GM18867 (cell line): Measurements from ENCODE around the gene CHD2.
"Not testable (repeated sequence)": the region's sequence is repeated elsewhere in the genome, so short reads cannot be mapped to it uniquely, and the experiment has no call there.

Source experiments
- ATAC-seq: cut with Tn5 transposase; IDR thresholded peaks from one replicate; pipeline ENCODE4 v1.9.1; 2021; ENCODE audit warnings: mild to moderate bottlenecking, moderate library complexity; ENCODE audit not compliant: unreplicated experiment

Gene CHD2

DNA sequence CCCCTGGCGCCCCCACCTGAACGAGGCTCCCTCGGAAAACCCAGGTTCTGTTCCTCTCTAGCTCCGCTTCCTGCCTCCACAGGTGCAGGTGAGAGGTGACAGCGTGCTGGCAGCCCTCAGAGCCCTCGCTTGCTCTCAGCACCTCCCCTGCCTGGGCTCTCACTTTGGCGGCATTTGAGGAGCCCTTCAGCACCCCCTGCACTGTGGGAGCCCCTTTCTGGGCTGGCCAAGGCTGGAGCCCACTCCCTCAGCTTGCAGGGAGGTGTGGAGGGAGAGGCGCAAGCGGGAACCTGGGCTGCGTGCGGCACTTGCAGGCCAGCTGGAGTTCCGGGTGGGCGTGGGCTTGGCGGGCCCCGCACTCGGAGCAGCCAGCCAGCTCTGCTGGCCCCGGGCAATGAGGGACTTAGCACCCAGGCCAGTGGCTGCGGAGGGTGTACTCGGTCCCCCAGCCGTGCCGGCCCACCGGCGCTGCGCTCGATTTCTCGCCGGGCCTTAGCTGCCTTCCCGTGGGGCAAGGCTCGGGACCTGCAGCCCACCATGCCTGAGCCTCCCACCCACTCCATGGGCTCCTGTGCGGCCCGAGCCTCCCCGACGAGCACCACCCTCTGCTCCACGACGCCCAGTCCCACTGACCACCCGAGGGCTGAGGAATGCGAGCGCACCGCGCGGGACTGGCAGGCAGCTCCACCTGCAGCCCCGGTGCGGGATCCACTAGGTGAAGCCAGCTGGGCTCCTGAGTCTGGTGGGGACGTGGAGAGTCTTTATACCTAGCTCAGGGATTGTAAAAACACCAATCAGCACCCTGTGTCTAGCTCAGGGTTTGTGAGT, 131.6 kb downstream of the CHD2 start:
- not testable (repeated sequence) for ATAC-seq

DNA sequence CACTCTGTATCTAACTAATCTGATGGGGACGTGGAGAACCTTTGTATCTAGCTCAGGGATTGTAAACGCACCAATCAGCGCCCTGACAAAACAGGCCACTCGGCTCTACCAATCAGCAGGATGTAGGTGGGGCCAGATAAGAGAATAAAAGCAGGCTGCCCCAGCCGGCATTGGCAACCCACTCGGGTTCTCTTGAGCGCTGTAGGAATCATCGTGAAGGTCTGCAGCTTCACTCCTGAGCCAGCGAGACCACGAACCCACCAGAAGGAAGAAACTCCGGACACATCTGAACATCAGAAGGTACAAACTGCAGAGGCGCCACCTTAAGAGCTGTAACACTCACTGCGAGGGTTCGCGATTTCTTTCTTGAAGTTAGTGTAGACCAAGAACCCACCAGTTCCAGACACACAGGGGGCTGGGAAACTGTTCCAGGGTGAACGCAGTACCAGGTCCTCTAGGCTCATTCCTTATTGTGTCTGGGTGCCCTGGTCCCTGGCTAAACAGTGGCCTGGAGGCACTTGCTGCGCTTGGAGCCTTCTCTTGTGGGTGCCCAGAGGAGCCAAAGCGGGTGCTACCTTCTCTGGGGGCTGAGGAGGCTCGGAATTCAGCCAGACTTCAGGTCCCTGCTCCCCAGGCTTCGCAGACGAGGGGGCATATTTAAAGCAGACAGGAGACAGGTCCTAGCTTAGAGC, 132.5 kb downstream of the CHD2 start:
- not testable (repeated sequence) for ATAC-seq

DNA sequence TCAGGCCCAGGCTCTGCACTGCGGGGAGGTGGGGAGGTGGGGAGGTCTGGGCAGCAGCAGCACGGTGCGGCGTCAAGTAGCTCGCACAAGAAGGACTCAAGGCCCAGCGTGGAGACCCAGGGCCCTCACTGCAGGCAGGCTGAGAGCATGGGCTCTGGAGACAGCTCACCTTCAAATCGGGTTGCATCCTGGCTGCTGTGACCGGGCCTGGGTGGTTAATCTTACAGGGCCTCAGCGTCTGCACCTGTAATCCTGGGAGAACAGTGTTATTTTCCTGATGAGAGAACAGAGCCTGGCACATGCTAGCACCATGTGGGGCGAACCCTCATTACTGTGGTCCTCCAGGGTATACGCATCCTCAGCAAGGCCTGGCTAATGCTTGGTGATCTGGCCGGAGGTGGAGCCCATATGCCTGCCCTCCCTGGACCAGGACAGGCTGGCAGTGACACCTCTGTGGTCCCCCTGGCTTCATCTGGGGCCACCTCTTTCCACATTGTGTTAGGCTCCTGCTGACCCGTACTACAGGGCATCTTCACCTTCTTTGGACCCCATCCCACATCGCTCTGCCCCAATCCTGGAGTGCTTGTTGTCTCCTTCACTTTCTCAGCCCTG, 133.4 kb downstream of the CHD2 start:
- no peak for ATAC-seq

DNA sequence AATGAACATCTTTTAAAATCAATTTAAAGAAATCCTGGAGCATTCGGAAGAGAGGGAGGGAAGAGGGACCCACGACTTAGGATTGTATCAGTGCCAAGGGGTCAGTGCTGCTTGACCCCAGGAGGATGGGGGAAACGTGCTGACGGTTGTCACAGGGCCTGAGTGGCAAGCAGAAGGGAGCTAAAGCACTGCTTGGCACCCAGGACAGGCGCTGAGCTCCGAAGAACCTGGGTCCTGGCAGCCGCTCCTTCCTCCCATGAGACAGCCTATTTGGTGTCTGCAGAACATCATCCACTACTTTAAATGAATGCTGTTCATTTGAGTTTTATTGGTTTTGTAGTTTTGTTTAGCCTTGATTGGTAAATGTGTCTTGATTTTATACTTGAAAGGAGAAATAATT, 134.4 kb downstream of the CHD2 start:
- no peak for ATAC-seq

DNA sequence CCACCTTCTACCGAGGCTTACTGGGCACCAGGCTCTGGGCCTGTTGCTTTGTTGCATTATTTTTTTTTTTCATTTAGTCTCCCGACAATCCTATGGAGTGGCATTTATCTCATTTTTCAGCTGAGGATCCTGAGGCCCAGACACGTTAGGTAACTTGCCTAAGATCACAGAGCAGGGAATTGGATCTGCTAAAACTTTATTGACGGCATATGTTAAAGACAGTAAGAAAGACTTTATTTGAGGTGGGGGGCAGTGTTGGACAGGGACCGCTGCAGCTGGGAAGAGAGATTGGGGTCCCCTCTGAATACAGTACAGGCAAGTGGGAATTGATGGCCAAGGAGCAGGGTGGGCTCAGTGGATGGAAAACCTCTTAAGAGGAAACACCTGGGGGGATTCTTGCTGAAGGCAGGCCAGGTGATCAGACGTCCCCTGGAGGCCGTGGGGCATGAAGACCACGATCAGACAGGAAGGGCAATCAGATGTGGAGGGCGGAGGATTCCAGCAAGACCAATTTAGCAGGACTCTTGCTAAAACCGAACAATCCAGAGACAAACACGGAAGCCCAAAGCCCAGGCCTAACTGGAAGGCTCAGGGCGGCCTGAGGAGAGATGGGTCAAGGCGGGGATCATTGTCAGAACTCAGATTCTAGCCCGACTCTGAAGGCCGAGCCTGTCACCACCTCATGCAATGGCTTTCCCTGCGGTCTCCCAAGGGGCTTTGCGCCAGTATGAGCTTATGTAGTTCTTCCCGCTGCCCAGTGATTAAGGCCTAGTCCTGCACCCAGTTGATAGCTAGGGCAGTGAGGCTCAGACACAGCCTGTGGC, 135.2 kb downstream of the CHD2 start:
- ATAC-seq, result peak; percentile 20

DNA sequence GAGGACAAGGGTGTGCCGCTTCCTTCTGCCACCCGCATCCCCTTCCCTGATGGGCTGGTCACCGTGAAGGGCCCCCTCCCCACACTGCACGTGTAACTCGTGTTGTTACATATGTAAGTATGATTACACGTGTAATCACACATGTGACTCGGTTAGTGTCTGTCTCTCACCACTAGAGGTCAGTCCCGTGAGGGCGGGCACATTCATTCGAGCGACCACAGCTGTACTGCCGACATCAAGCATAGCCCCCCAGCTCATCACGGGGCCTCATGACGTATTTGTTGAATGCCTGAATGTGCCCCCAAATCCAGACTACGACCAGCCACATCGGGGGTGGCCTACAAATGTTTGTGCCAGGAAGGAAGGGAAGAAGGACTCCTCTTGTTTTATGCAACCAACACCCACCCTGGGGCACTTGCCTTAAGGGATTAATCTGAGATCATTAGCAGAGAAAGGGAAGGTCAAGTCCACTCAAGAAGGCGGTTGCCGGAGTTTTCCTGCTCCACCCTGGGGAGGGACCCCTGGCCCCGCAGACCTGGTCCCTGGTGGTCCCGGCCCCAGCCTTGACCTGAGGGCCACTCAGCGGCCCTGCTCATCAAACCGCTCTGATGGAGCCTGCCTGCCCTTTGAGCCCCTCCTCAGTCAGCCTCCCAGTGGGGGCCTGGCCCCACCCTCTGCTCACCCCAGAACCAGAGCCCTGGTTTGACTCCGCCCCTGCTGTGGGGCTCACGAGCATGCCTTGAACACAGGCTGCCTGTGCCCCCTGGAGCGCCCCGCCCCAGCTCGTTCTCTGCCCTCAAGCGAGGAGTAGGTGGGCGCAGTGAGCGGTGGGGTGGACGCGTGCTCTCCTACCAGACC, 136.1 kb downstream of the CHD2 start:
- ATAC-seq, result peak; percentile 86

DNA sequence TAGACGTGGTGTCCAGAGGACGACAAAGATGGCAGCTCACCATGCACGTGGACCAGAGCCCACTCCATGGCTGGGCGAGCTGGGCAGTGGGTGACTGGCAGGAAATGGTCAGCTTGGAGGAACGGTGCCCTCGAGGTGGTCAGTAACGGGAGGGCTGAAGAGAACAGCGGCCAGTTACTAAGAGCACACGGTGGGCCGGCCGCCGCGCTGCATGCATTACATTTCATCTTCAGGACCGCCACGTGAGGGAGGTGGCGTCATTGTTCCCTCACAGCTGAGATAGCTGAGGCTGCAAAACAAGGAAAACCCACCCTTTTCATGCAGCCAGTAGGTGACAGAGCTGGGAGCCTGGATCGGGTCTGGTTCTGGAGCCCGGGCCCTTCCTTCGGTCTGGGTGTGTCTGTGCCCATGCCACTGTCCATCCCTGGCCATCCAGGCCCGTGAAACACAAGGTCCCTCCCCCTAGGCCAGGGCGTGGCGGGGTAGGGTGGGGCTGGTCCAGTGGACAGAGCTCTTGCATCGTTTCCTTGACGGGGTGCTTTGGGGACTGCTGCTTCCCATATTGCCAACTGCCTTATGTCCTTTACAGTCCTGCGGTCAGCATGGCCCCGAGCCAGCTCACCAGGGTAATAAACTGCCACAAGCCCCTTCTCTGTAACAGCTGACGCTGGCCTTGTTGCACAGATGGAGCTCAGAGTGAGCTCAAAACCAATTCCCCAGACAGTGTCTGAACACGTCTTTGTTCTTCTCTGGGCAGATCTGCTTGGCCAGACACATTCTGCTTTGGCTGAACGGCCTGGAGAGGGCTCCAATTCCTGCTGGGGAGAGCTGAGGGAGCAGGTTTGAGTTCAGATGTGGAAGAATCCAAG, 137.1 kb downstream of the CHD2 start:
- no peak for ATAC-seq

DNA sequence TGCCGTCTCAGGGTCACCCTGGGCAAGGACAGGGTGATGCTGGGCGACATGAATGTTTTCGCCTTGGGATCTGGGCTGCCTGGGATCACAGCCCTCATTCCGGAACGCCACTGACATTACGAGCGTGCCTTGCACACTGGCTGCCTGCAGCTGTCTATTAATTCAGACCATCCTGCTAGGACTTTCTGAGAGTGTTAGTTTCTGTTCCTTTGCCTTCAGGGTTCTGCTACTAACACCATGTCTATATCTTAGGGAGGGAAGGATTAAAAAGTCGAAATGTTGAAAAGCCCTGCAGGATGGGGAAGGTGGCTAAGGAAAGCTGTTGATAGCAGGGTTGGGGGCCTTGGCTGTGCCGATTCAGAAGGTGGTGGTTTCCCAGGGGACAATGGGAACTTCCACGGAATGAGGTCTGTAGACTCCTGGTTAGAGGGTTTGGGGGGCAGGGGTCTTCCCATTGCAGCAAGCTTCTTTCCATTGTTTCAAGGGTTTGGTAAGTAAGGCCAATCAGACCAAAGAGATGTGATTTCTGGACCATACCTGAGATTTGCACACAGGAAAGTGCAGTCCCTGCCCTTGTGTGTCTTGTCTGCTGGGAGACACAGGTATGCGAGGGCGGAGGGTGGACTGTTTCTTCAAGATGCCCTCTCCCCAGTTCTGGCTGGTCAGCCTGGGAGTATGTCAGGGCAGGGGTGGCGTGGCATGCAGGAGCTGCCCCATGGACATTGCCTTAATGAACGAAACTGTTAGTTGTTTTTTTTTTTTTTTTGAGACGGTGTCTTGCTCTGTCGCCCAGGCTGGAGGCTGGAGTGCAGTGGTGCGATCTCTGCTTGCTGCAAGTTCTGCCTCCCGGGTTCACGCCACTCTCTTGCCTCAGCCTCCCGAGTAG, 137.9 kb downstream of the CHD2 start:
- no peak for ATAC-seq

DNA sequence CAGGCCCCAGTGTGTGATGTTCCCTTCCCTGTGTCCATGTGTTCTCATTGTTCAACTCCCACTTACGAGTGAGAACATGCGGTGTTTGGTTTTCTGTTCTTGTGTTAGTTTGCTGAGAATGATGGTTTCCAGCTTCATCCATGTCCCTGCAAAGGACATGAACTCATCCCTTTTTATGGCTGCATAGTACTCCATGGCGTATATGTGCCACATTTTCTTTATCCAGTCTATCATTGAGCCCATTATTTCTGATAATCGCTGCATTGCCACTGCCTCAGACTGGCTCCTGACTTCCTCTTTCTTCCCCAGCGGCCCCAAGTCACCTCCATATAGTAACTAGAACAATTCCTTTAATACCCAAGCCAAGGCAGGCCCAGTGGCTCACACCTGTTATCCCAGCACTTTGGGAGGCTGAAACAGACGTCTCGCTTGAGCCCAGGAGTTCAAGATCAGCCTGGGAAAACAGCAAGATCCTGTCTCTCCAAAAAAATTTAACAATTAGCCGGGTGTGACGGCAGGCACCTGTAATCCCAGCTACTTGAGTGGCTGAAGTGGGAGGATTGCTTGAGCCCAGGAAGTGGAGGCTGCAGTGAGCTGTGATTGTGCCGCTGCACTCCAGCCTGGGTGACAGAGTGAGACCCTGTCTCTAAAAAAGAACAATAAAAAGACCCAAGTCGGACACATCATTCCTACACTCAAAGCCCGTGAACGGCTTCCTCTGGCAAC, 139.6 kb downstream of the CHD2 start:
- ATAC-seq, result not testable (repeated sequence)

DNA sequence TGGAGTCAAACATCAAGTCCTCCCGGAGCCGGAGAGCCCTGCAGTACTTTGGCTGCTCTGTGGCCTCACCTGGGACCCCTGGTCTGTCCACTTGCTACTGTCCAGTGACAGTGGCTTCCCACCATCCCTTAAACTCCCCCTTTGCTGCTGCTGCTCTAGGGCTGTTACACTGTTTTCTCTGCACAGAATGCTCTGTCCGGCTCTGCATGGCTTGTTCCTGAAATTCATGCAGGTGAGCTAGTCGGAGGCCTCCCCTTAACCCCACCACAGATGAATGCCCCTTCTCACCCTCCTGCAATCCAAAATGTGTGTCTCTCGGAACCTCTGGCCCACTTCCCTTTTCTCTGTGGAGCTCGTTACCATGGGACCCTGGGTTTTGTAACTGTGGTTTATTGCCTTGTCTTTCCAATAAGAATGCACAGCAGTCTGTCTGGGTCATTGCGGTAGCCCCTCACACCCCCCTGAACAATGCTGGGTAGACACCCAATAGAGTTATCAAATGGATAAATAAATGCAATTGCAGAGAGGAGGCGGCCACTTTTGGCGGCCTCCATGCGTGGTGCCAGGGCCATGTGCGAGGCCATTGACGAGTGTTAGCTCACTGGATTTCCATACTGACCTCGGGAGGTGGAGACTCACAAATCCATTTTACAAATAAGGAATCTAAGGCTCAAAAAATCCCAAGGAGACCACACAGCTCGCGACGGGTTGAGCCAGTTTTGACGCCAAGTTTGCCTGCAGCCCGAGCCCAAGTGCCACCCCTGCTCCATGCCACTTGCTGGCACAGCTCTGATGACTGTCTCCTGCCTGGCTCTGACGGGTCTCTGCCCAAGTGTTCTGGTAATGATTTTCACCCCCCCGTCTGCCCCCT, 140.4 kb downstream of the CHD2 start:
- no peak for ATAC-seq

DNA sequence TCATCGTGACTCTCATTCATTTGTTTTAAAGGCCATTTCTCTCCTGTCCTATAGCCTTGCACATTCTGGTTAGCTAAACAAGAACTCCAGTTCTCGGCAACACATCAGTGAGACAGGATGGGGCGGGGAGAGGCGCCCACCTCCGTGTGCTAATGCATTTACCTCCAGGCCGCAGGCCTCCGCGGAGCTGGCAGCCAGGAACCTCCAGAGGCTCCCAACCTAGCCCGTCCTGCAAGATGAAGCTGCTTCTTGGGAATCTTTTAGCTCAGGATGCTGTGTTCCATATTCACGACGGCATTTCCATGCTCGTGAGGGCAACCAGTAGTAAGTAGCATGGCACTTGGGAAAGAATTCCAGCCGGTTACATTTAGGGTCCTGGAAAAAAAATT, 141.0 kb downstream of the CHD2 start:
- ATAC-seq, result no peak

DNA sequence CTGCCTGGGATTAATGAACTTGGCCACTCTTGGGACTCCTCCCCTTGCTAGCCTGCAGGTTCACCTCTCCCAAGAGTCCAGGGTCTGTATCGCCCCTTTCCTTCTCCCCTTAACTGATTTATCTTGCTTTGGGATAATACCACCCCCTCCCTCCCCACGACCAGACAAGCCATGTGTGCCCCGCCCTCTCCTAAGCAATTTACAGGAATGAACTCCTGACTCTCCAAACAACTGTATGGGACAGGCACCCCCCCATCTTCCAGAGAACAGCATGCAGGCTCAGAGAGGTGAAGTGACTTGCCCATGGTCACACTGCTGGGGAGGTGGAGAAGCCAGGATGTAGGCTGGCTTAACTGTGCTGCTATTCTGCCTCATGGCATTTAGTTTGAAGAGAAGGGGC, 142.1 kb downstream of the CHD2 start:
- no peak for ATAC-seq

DNA sequence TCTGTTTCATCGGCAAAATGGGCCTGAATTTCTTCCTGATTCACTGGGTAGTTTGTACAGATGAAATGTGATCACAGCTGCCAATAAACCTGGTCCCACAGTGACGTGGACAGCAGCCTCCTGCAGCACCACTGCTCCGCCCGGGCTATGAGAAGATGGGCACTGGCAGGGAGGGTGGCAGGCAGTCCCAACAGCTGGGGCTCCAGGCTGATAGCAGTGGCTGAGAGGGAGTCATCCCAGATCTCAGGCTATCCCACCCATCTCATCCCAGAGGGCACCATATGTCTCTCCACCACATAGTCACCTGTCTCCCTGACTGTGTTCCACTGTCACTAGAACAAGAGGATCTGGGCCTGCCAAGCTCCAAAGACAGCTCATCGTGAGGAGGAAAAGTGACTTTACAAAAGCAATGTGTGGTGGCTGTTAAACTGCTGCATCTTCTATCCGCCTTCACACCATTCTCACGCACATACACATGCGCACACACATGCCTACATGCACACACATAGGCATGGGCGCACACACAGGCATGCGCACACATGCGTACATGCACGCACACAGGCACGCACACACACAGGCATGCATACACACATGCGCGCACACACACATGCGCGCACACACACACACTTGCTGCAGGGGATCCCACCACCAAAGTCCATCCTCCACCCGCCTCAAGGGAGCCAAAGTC, 142.7 kb downstream of the CHD2 start:
- ATAC-seq, result no peak

DNA sequence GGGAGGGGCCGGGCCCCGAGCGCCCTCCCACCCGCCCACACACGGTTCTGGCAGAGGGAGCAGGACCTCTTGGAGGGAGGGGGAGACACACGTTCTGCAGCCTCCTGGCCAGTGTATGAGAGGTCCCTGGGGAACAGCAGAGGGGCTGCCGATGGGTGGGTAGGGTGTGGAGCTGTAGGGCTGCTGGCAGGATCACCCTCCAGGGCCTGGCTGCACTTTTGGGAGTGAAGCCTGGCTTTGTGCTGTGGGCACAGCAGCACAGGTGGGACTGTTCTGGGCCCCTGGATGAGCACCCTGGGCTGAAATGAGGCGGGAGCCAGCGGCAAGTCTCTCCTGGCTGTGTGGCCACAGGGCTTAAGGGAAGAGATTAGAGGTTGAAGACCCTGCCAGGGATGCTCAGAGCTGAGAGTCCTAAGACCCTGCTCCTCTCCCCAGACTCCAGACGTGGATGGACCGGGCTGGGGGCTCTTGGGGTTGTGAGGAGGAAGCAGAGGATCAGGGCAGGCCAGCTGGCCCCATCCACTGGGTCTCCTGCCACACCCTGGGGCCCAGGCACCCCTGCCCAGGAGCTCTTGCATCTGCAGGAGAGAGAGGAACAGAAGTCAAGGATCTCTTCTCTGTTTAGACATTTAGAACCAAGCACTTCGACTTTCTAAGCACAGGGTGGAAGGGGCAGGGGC, 143.6 kb downstream of the CHD2 start:
- no peak for ATAC-seq
